HEK293T (cell line): ENCODE results near the gene KMT2B.

ENCODE experiments used
- CTCF ChIA-PET: fragments of 350-600 bp; formaldehyde crosslinking; extraction: SDS; loops from one replicate; lab custom pipeline; 2021; ENCODE audit warnings: antibody characterized with exemption, inconsistent platforms; lab: Yijun Ruan, JAX
- POLR2A ChIA-PET: fragments of 350-600 bp; formaldehyde crosslinking; extraction: SDS; loops from one replicate; lab custom pipeline; 2020; ENCODE audit warnings: antibody characterized with exemption, inconsistent platforms; lab: Yijun Ruan, JAX
- DNase-seq: peaks from one replicate; pipeline ENCODE4 v3.0.0; 2012; ENCODE audit warnings: mixed read lengths; ENCODE audit errors: extremely low spot score
- ARNT ChIP-seq: fragments of 450-650 bp; IDR thresholded peaks from 2 replicates; pipeline ENCODE4 v1.6.1; 2017; ENCODE audit warnings: mild to moderate bottlenecking
- BHLHE40 ChIP-seq: fragments of 450-650 bp; IDR thresholded peaks from 2 replicates; pipeline ENCODE4 v1.6.1; 2016; ENCODE audit warnings: mild to moderate bottlenecking, moderate library complexity, borderline replicate concordance
- CTBP1 ChIP-seq: fragments of 450-650 bp; IDR thresholded peaks from 2 replicates; pipeline ENCODE4 v1.6.1; 2016; ENCODE audit warnings: borderline replicate concordance
- ELF4 ChIP-seq: fragments of 450-650 bp; IDR thresholded peaks from 2 replicates; pipeline ENCODE4 v1.6.1; 2017; ENCODE audit warnings: antibody characterized with exemption
- FOXA1 ChIP-seq: fragments of 450-650 bp; IDR thresholded peaks from 2 replicates; pipeline ENCODE4 v1.6.1; 2016; ENCODE audit warnings: mild to moderate bottlenecking
- FOXK2 ChIP-seq: fragments of 450-650 bp; IDR thresholded peaks from 2 replicates; pipeline ENCODE4 v1.6.1; 2016; ENCODE audit warnings: mild to moderate bottlenecking
- HDGF ChIP-seq: fragments of 450-650 bp; IDR thresholded peaks from 2 replicates; pipeline ENCODE4 v1.6.1; 2017; ENCODE audit warnings: antibody characterized with exemption, borderline replicate concordance
- L3MBTL2 ChIP-seq: fragments of 450-650 bp; conservative IDR thresholded peaks from 2 replicates; pipeline ENCODE4 v1.6.1; 2016; ENCODE audit warnings: mild to moderate bottlenecking
- LEF1 ChIP-seq: fragments of 450-650 bp; IDR thresholded peaks from 2 replicates; pipeline ENCODE4 v1.6.1; 2017; ENCODE audit warnings: mild to moderate bottlenecking, borderline replicate concordance
- NFRKB ChIP-seq: fragments of 450-650 bp; IDR thresholded peaks from 2 replicates; pipeline ENCODE4 v1.6.1; 2016; ENCODE audit warnings: mild to moderate bottlenecking, moderate library complexity
- SP1 ChIP-seq: fragments of 450-650 bp; IDR thresholded peaks from 2 replicates; pipeline ENCODE4 v1.6.1; 2017
- SUZ12 ChIP-seq: fragments of 450-650 bp; IDR thresholded peaks from 2 replicates; pipeline ENCODE4 v1.6.1; 2016; ENCODE audit warnings: mild to moderate bottlenecking
- TARDBP ChIP-seq: fragments of 450-650 bp; IDR thresholded peaks from 2 replicates; pipeline ENCODE4 v1.6.1; 2016
- ZNF384 ChIP-seq: fragments of 450-650 bp; IDR thresholded peaks from 2 replicates; pipeline ENCODE4 v1.6.1; 2016
- TF ChIP-seq, protein P1 (sequence below): fragments of 450-650 bp; IDR thresholded peaks from 2 replicates; pipeline ENCODE4 v1.6.1; 2016

Gene KMT2B

DNA sequence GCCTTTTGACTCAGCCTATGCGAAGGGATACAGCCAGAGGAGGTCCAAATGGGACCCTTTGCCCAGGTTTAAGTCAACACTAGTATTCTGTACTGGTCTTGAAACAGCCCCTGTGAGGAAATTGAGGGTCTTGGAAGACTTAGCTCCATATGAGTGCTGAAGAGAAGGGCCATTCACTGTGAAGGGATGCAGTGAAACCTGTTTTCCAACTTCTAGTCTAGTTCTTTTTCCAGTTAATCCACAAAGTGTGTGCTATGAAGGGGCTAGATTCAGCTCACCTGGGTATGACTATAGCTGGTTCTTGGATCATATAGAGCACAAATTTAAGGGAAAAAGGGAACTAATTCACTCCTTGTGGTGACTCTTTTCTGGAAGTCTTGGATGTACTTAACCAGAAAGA is 9.4 kb upstream of the KMT2B start:
- ChIA-PET POLR2A (interaction anchor here (1.5 kb wide), 1 partner anchor 61 kb away, joined by 3 read pairs; the partner anchor contains the start of gene COX6B1), CTCF (no interaction called here)
- TF ChIP-seq HDGF: no peak
- no peak for TF ChIP-seq ELF4
- no peak for TF ChIP-seq BHLHE40
- TF ChIP-seq L3MBTL2: no peak
- TF ChIP-seq CTBP1: no peak
- TF ChIP-seq ARNT: no peak
- no peak for TF ChIP-seq TARDBP
- TF ChIP-seq ZNF384: no peak
- no peak for TF ChIP-seq FOXK2
- no peak for TF ChIP-seq SUZ12
- TF ChIP-seq NFRKB: no peak
- no peak for TF ChIP-seq FOXA1
- TF ChIP-seq, protein P1, sequence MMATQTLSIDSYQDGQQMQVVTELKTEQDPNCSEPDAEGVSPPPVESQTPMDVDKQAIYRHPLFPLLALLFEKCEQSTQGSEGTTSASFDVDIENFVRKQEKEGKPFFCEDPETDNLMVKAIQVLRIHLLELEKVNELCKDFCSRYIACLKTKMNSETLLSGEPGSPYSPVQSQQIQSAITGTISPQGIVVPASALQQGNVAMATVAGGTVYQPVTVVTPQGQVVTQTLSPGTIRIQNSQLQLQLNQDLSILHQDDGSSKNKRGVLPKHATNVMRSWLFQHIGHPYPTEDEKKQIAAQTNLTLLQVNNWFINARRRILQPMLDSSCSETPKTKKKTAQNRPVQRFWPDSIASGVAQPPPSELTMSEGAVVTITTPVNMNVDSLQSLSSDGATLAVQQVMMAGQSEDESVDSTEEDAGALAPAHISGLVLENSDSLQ: no peak
- TF ChIP-seq LEF1: no peak
- DNase-seq: no peak

DNA sequence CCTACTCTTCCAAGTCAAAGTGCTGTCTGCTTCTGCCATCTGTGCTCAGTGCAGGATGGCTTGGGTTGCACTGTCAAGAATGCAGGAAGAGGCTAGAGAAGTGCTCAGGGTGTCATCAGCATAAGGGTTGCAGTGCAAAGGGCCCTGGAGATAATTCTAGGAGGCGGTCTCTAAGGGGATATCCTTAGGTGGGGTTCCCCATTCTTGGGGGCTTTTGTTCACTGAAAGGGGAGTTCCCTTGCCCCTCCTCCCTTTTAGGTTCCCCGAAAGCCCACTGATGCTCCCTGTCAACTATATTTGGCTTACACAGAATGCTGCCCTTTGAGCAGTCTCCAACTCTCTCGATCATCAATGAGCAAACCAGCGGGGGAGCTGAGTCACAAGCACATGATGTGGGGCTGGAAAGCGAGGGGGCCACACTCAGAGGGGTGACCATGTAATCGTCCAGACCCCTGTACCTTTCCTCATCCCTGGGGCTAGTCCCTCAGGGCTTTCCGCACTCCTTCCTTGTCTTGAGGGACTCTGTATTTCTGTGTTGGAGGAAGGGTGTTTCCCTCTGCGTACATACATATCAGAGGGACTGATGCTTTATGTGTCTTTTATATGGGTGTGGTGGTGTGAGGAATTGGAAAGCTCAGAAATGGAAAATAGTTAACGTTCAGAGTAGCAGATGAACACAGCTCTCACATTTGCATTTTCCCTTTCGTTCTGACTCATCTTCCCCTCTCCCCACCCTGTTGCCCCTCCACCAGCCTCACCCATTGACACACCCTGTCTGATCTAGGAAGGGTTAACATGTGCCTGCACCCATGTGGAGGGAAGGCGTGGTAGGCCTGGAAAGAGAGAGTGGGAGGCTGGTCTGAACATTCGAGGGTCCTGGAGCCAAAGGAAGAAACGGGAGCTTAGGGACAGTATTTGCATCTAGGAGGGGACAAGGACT is 6.7 kb upstream of the KMT2B start:
- no peak for DNase-seq
- ChIA-PET POLR2A (interaction anchor here (0.7 to 1.0 kb wide), 2 partner anchors 9 to 37 kb away, joined by 3 read pairs; partner anchors contain the start of gene LIN37), CTCF (interaction anchor here (0.9 kb wide), 1 partner anchor 8 kb away, joined by 4 read pairs; no protein-coding TSS in a partner anchor)
- TF ChIP-seq HDGF: no peak
- TF ChIP-seq SP1: no peak
- TF ChIP-seq ZNF384: no peak

DNA sequence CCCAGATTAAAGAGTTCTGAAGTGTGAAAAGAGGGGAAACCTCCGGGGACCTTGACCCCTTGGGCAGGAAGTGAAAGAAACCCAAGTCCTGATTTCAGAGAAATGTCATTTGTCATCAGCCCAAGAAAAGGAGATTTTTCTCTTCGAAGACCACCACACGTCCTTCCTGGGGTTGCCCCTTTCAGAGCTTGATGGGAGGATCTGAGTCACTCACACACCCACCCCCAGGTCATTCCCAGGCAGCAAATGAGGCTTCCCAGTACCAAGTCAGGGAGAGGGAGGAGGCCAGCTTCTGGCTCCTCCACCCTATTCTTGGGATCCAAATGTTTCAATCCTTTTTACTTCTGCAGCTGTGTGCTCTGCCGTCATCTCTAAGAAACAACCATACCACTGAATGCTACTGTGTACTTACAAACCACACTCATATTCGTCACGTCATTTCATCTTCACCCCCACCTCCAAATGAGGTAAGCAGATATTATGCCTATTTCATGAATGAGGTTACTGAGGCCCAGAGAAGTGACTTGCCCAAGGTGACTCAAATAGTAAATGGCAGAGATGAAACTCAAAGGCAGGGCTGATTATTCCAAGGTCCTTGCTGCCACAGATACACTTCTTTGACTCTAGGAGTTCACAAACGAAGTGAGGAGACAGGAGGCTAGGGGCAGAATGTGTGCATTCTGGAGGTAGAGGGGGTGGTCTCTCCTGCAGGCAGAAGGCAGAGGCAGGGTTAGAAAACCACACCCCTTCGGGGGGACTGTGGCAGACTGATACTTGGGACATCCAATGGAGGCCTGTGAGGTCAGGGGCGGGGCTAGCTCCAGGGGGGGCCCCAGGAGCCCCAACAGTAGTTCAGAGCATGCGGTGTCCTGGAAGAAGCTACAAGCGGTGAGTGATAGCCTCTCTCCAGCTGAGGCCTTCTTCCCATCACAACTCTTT is 5.0 kb upstream of the KMT2B start:
- DNase-seq: no peak
- ChIA-PET CTCF (no interaction called here), POLR2A (interaction anchor here (2.1 to 3.0 kb wide), 2 partner anchors 10 to 35 kb away, joined by 6 to 13 read pairs; partner anchors contain the start of gene LIN37)
- TF ChIP-seq BHLHE40: no peak
- no peak for TF ChIP-seq L3MBTL2
- no peak for TF ChIP-seq FOXA1
- TF ChIP-seq NFRKB: no peak
- no peak for TF ChIP-seq ZNF384
- no peak for TF ChIP-seq SUZ12

DNA sequence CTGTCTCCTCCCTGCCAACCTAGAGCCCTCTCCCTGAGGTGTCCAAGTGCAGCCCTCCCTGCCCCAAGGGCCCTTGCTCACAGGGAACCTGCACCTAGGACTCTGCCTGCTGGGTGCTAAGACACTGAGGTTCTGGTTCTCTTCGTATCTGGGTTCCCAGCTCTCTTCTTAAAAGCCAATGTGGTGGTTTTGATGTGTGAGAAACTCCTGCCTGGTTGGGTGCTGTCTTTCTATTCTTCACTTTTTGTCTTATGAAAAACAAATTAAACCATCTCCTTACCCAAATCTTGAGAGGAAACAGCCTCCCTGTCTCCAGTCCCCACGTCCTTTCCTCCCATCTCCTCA is 4.3 kb upstream of the KMT2B start:
- no peak for DNase-seq
- ChIA-PET CTCF (no interaction called here), POLR2A (interaction anchor here (1.3 to 3.0 kb wide), 3 partner anchors 11 to 35 kb away, joined by 3 to 13 read pairs (median 6); partner anchors contain the start of gene LIN37)
- TF ChIP-seq ELF4: no peak
- no peak for TF ChIP-seq LEF1
- TF ChIP-seq CTBP1: no peak
- TF ChIP-seq SUZ12: no peak
- no peak for TF ChIP-seq NFRKB
- TF ChIP-seq BHLHE40: no peak
- TF ChIP-seq L3MBTL2: no peak

DNA sequence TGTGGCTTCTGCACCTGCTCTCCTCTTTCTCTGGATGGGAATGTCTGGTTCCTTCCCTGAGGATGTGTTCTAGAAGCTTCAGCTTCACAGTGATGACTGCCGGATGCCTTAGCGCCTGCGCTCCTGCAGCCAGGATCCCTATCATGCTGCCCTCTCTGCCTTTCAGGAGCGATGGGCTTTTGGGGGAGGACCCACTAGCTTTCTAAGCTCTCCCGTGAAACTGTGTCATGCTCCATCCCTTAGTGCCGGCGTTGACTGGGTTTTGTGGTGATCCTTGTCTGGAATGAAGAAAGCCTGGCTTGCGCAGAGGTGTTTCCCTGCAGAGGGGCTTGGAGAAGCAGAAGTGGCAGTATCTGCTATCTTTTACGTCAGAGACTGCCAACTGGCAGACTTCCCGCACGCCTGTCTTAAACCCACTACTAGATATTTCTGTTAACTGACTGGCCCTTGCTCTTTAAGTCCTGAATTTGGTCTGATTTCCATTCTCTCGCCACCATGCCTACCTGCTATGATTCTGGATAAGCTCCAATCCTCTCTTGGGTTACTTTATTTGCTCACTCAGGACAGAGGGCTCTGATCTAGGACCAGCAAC is 3.8 kb upstream of the KMT2B start:
- ChIA-PET POLR2A (interaction anchor here (1.3 to 3.0 kb wide), 3 partner anchors 12 to 34 kb away, joined by 3 to 13 read pairs (median 6); partner anchors contain the start of gene LIN37), CTCF (no interaction called here)
- TF ChIP-seq L3MBTL2 (no peak), ELF4 (no peak)
- no peak for DNase-seq

DNA sequence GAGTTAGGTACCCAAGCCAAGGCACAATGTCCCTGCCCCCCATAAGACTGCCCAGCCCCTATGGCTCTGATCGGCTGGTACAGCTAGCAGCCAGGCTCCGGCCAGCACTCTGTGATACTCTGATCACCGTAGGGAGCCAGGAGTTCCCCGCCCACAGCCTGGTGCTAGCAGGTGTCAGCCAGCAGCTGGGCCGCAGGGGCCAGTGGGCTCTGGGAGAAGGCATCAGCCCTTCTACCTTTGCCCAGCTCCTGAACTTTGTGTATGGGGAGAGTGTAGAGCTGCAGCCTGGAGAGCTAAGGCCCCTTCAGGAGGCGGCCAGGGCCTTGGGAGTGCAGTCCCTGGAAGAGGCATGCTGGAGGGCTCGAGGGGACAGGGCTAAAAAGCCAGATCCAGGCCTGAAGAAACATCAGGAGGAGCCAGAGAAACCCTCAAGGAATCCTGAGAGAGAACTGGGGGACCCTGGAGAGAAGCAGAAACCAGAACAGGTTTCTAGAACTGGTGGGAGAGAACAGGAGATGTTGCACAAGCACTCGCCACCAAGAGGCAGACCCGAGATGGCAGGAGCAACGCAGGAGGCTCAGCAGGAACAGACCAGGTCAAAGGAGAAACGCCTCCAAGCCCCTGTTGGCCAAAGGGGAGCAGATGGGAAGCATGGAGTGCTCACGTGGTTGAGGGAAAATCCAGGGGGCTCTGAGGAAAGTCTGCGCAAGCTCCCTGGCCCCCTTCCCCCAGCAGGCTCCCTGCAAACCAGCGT is 3.0 kb upstream of the KMT2B start:
- ChIA-PET CTCF (interaction anchor here (1.0 kb wide), 1 partner anchor 20 kb away, joined by 3 read pairs; no protein-coding TSS in a partner anchor), POLR2A (interaction anchor here (1.3 to 3.0 kb wide), 3 partner anchors 12 to 33 kb away, joined by 3 to 13 read pairs (median 6); partner anchors contain the start of gene LIN37)
- peak; percentile 23 for DNase-seq

More for the DNA sequence above, 3.0 kb upstream of the KMT2B start:
- TF ChIP-seq ZNF384: no peak
- TF ChIP-seq FOXK2: no peak
- TF ChIP-seq, protein P1: no peak
- TF ChIP-seq LEF1: no peak
- no peak for TF ChIP-seq L3MBTL2
- TF ChIP-seq TARDBP: no peak
- no peak for TF ChIP-seq BHLHE40
- TF ChIP-seq HDGF: no peak
- no peak for TF ChIP-seq CTBP1
